BE2C (cell line): Measurements from ENCODE around the gene ATP1B3.

Experiments
- DNase-seq: peaks from one replicate; pipeline ENCODE4 v3.0.0-alpha.2; 2020
- H3K27me3 ChIP-seq: fragments of 250-450 bp; sonication (Bioruptor Pico); 2 replicates; pipeline ENCODE4 v1.5.1; 2020; ENCODE audit warnings: mild to moderate bottlenecking
- H3K36me3 ChIP-seq: fragments of 250-450 bp; sonication (Bioruptor Pico); 2 replicates; pipeline ENCODE4 v1.5.1; 2020; ENCODE audit warnings: mild to moderate bottlenecking
- H3K4me1 ChIP-seq: fragments of 250-450 bp; sonication (Bioruptor Pico); 2 replicates; pipeline ENCODE4 v1.5.1; 2020
- H3K4me3 ChIP-seq: 2 replicates; pipeline ENCODE4 v1.5.1; 2011; ENCODE audit warnings: low read depth, low read length
- H3K9me3 ChIP-seq: fragments of 250-450 bp; sonication (Bioruptor Pico); 2 replicates; pipeline ENCODE4 v1.5.1; 2020
- CTCF ChIP-seq: IDR thresholded peaks from 2 replicates; pipeline ENCODE4 v1.5.1; 2012; ENCODE audit warnings: mild to moderate bottlenecking, low read depth, low read length

The ATP1B3 gene

GRCh38 chr3:141940194-141940776, 63.8 kb downstream of the ATP1B3 start:
- Histone ChIP-seq H3K36me3 (no peaks in the 10 kb centered on the region), H3K27me3 (no peaks in the 10 kb centered on the region), H3K4me3 (peak overlapping the region; percentile 3), H3K9me3 (no peaks in the 10 kb centered on the region), H3K4me1 (peaks cover 19% of the 10 kb centered on the region)
- peak; percentile 92 for DNase-seq
- 0 out of 2 replicates have a peak, but pooled peaks have one; percentile 19 for TF ChIP-seq CTCF

GRCh38 chr3:141941093-141941492, 64.7 kb downstream of the ATP1B3 start:
- Histone ChIP-seq H3K9me3 (no peaks in the 10 kb centered on the region), H3K36me3 (no peaks in the 10 kb centered on the region), H3K27me3 (no peaks in the 10 kb centered on the region), H3K4me3 (peak overlapping the region; percentile 3; the same call in 1 of the 2 replicates), H3K4me1 (peaks cover 19% of the 10 kb centered on the region)
- no peak for TF ChIP-seq CTCF
- DNase-seq, result peak; percentile 28

- no peak for DNase-seq
- no peaks in the 10 kb centered on the region for H3K9me3 ChIP-seq
Observed at GRCh38 chr3:141942006-141942405, 65.6 kb downstream of the ATP1B3 start.

GRCh38 chr3:141945726-141946485, 69.5 kb downstream of the ATP1B3 start:
- no peaks in the 10 kb centered on the region for H3K27me3 ChIP-seq
- peaks cover 8% of the 10 kb centered on the region for H3K4me1 ChIP-seq
- H3K4me3 ChIP-seq, result no peak overlapping the region
- peak; percentile 20 for DNase-seq
- H3K36me3 ChIP-seq, result no peaks in the 10 kb centered on the region
- no peaks in the 10 kb centered on the region for H3K9me3 ChIP-seq
- no peak for TF ChIP-seq CTCF

More at GRCh38 chr3:141942006-141942405, 65.6 kb downstream of the ATP1B3 start:
- H3K4me1 ChIP-seq, result peaks cover 19% of the 10 kb centered on the region
- no peak overlapping the region for H3K4me3 ChIP-seq
- H3K27me3 ChIP-seq, result no peaks in the 10 kb centered on the region
- H3K36me3 ChIP-seq, result no peaks in the 10 kb centered on the region
- TF ChIP-seq CTCF, result no peak

- DNase-seq, result no peak
- Histone ChIP-seq H3K27me3 (no peaks in the 10 kb centered on the region), H3K9me3 (no peaks in the 10 kb centered on the region), H3K36me3 (no peaks in the 10 kb centered on the region), H3K4me3 (no peak overlapping the region), H3K4me1 (no peaks in the 10 kb centered on the region)
- no peak for TF ChIP-seq CTCF
Observed at GRCh38 chr3:141949399-141949798, 73.0 kb downstream of the ATP1B3 start.

GRCh38 chr3:141949972-141950371, 73.5 kb downstream of the ATP1B3 start:
- Histone ChIP-seq H3K27me3 (no peaks in the 10 kb centered on the region), H3K4me1 (no peaks in the 10 kb centered on the region), H3K4me3 (no peak overlapping the region), H3K36me3 (no peaks in the 10 kb centered on the region), H3K9me3 (no peaks in the 10 kb centered on the region)
- no peak for DNase-seq
- TF ChIP-seq CTCF, result no peak
